Femur (tissue), 1 donor: ENCODE data around the gene TCF23.
"Not testable (repeated sequence)": the region's sequence is repeated elsewhere in the genome, so short reads cannot be mapped to it uniquely, and the experiment has no call there.

Source experiments
- DNase-seq: peaks from one replicate; pipeline ENCODE4 v3.0.0-alpha.2; 2017

TCF23 gene

GRCh38 chr2:27155069-27155520 is 6.3 kb downstream of the TCF23 start:
- DNase-seq, result no peak

- DNase-seq, result no peak
Observed at GRCh38 chr2:27158468-27158867, 9.7 kb downstream of the TCF23 start.

DNA sequence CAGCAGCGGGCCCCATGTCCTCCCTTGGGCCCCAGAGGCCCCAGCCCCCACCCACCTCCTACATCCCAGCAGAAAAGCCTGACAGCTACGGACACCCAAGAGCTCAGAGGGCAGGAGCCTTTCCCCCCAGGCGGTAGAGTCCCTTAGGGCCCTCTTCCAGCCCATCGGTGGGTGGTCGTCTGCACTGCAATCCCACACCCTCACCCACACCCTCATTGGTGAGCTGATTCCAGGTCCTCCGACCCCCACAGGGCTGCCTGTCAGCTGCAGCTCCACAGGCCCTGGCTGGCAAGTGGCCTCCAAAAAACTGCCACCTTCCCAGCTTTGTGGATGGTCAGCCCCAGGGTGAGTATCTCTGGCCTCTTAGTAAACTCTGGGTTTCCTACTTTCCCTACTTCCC is 10.5 kb downstream of the TCF23 start:
- no peak for DNase-seq

- DNase-seq, result no peak
Observed at GRCh38 chr2:27160191-27160590, 11.4 kb downstream of the TCF23 start.

DNA sequence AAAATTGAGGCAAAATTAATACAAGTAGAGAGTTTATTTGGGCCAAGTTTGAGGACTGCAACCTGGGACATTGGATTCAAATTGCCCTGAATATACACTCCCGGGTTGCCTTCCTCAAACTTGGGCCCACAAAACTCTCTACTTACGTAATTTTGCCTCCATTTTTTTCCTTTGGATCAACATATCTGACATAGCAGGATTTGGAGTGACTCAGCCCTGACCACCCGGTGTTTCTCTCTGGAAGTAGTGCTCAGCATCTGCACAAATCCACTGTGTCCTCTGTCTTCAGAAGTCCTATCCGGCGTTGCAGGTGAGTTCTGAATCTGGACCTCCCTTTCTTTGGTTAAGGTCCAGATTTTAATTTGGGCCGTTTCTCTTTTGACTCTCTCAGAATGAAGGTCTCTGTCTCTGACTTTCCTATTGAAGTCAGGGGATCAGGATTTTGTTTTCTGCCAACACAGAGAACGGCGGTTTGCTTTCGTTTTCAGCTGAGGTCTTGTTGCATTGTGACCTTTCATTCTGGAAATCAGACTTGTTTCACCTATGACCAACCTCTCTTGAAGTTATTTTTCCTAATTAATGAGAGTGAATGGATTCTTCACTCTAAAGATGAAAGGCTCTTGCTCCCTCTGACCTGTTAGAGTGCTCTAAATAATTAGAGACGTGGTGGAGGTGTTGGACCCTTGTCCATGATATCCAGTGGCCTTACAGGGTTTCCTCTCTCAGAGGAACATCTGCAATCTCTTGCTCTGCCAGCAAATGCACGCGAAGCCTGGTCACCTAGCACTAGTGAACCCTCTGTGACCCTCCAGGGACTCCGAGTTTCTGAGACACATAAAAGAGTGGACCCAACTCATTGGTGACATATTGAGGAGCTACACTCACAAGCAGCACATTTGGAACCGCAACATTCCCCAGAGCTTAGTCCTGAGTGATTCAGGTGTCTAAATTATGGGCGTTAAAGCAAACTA is 13.6 kb downstream of the TCF23 start:
- no peak for DNase-seq

GRCh38 chr2:27164960-27165763 is 16.4 kb downstream of the TCF23 start:
- no peak for DNase-seq

DNA sequence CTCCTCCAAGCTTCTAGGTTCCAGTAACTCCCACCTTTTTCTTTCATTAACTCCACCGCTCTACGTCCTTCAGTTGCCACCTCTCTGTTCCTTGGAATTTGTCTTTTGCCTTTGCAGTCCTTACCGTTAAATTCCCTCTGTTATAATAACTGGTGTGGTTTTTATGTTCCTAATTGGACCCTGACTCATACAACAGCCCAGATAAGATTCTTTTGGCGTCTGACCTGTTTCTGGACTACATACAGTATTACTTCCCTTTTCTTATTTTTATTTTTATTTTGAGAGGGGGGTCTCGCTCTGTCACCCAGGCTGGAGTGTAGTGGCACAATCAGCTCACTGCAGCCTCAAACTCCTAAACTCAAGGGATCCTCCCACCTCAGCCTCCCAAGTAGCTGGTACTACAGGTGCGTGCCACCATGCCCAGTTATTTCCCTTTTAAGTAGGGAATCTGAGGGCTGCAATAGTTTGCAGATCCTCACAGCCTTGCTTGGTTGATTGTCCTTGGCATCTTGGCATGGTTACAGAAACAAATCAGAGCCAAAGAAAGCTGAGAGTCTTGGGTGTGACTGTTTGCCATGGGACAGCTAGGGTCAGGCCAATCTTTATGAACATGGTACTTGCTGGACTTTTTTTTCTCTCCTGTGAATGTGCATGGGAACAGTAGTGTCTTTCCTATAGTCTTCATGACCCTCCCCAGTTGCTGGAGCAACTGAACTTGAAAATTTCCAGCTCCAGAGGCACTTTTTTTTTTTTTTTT is 22.0 kb downstream of the TCF23 start:
- DNase-seq, result no peak

GRCh38 chr2:27171351-27171848 is 22.6 kb downstream of the TCF23 start:
- DNase-seq, result no peak

DNA sequence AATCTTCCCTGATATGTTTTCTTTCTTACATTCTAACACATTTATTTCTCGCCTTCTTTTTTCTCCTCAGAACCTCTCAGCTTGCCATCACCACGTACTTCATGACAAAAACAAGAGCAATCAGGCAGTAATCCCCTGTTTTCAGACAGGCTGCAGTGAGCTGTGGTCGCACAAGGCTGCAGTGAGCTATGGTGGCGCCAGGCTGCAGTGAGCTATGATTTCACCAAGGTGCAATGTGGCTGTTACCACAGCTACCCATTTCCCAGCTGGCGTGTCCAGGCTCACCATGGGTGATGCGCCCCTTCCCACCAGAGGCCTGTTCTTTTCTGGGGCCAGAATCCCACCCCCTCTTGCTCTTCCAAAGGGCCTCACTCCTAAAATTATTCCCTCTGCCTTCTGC is 25.8 kb downstream of the TCF23 start:
- DNase-seq, result no peak

GRCh38 chr2:27175330-27175729 is 26.5 kb downstream of the TCF23 start:
- no peak for DNase-seq

GRCh38 chr2:27175781-27176180 is 27.0 kb downstream of the TCF23 start:
- DNase-seq, result not testable (repeated sequence)

DNA sequence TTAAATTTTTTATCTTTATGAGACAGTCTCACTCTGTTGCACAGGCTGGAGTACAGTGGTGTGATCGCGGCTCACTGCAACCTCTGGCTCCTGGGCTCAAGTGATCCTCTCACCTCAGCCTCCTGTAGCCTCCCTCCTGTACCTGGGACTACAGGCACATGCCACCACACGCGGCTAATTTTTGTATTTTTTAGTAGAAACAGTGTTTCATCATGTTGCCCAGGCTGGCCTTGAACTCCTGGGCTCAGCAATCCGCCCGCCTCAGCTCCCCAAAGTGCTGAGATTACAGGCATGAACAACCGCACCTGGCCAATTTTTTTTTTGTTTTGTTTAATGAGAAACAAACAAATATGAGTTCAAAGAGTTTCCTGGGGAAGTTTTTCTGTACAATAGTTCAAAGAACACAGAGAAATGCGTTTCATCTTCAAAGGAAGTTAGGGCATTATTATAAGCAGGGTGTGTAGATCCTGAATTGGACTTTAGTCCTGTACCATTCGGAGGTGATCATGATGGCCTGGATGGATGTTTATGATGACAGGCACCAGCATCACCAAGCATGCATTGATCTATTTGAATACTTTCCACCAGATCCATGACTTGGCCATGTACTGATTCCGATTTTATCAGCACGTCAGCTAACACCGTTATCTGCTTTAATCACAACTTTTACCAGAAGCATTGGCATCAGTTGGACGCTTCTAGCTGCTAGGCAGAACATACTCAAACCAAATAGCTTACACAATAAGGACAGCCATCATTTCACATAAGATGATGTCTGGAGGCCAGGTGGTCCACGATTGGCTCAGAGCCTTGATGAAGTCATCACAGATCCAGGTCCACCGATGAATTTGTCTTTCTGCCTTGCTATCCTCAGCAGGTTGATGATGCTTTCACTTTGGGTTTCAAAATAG is 28.9 kb downstream of the TCF23 start:
- no peak for DNase-seq

- no peak for DNase-seq
Observed at GRCh38 chr2:27178469-27178868, 29.7 kb downstream of the TCF23 start.

DNA sequence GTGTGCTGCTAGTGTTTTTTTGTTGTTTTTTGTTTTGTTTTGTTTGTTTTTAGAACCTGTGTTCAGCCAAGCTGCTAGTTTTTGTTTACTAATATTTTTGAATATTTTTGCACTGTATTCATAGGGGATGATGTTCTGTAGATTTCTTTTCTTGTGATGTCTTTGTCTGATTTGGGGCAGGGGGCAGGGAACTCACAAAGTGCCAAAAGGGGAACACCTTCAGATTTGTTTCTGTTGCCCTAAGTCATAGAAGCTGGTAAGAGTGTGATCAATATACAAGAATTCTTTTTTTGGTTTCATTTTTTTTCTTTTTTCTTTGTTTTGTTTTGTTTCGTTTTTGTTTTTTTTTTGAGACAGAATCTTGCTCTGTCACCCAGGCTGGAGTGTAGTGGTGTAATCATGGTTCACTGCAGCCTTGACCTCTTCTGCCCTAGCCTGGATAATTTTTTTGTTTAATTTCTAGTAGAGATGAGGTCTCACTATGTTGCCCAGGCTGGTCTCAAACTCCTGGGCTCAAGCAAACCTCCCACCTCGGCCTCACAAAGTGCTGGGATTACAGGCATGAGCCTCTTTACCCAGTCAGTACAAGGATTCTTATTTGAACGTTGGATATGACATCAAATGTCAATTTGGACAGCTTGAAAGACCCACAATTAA is 30.7 kb downstream of the TCF23 start:
- DNase-seq, result no peak

DNA sequence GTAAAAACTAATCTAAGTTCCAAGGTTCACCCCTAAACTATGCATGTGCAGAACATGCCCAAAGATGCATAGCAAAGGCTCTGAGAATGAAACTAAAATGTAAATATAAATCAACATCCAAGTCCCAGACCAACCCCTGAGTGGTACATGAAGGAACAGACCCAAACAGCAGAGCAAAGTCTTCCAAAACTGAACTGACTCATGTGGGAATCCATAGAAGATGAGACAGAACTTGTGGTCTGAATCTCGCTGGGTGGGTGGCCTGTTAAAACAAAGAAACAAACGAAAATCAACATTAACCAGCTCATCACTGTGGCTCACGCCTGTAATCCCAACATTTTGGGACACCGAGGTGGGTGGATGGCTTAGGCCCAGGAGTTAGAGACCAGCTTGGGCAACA is 33.5 kb downstream of the TCF23 start:
- no peak for DNase-seq

DNA sequence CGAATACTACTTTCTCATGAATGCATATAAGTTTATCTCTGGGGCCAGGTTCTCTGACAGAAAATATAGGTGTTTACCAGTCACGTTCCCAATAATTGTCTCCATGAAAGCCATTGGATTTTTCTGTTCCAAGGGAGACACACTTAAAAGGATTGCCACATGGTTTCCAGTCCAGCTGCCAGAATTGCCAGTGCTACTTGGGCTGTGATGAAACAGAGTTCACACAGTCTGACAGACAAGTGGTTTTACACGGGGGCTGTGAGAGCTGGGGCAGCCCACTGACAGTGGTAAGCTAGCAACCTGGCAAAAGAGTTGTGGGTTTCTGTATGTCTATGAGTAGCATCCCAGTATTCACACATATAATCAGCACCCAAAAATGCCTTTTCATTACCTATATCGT is 35.3 kb downstream of the TCF23 start:
- no peak for DNase-seq

DNA sequence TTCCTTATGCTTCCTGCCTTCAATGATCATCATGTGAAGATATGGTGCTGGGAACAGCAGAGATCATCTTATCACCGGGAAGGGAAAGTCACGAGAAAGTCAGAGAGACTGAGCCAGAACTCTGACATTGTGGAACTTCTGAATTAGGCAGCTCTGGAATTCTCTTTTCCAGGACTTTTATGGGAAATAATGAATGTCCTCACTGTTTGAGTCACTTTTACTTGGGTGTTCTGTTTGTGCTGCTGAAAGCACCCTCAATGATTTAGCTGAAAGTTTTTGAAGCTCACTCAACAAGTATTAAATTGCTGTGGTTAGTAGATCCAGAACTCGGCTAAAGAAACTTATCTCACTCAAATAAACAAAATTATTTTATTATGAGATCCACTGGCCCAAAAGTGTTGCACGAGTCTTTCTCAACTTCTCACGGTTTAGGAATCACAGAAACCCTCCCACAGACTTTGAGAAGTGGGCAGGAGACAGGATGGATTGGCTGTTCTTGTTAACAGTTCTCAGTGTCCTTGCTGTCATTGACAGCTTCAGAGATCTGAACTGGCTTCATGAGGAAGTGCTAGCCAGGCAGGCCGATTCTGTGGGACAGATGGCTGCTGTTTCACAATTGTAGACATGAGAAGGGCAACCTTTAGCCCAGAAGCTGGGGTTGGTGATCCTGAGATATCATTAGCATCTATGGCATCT is 36.7 kb downstream of the TCF23 start:
- no peak for DNase-seq

DNA sequence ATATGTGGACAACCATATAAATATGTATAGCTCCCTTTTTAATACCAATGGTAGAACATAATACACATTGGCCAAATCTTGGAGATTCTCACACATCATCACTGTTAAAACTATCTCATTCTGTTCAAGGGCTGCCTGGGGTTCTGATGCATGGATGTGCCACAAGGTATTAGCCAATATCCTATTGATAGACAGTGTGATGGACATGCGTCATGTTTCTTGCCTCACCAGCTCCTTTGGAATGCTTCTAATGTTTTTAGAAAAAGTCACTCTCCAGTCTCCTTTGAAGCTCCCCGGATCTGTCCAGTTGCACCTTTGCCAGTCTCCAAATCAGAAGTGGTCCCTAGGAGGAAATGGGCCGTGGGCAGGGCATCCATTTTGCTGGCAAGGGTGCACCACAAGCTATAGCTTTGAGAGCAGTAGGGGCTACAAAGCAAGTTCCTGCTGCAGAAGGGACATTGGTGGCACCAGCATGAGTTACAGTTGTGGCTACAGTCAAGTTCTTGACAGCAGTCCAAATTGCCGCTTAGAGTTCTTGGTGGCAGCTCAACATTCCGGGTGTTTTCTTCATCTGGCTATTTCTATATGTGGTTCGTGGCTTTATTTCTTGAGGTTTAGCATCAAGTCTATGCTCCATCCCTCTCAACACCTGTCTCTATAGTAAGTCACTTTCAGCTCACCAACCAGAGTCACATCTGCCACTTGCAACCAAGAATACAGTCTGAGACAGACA is 38.0 kb downstream of the TCF23 start:
- DNase-seq, result no peak

- DNase-seq, result no peak
Observed at GRCh38 chr2:27189989-27190388, 41.2 kb downstream of the TCF23 start.
